HepG2 (cell line): ENCODE measurements around the gene ADCY9. TPM values are rescaled to one million over a fixed set of nuclear protein-coding genes. Genes with fewer than 3 reads are reported as not detected.

Experiments used
- ATAC-seq: fragments of 200-7000 bp; cut with Tn5 transposase; 3 replicates; pipeline ENCODE4 v1.9.1; 2020; ENCODE audit warnings: mild to moderate bottlenecking, moderate library complexity
- BruUV-seq: library from RNA; stranded (reverse); fragments of 400-500 nt; replicated peaks from 2 replicates; lab custom pipeline; 2021; lab: Mats Ljungman, UMichigan
- CTCF ChIA-PET: fragments of 300-600 bp; formaldehyde crosslinking; extraction: SDS; loops from one replicate; lab custom pipeline; 2021; ENCODE audit warnings: low total read pairs, inconsistent platforms, low intra/inter-chr PET ratio; lab: Yijun Ruan, JAX
- POLR2A ChIA-PET: fragments of 350-600 bp; sonication (Branson Sonifier 250); formaldehyde crosslinking; loops from one replicate; lab custom pipeline; 2020; ENCODE audit warnings: antibody characterized with exemption, inconsistent platforms; lab: Yijun Ruan, JAX
- DNase-seq: peaks from one replicate; pipeline ENCODE4 v3.0.0-alpha.2; 2015; ENCODE audit warnings: low spot score
- FAIRE-seq: peaks from 3 replicates; lab custom pipeline; 2011; peaks lifted over from hg19 to GRCh38; lab: Jason Lieb, UNC
- H2AFZ ChIP-seq: one replicate; pipeline ENCODE4 v1.6.1; 2011; ENCODE audit warnings: low read length, inconsistent platforms
- H3K27ac ChIP-seq: fragments of 300-600 bp; 3 replicates; pipeline ENCODE4 v1.8.0; 2011; ENCODE audit warnings: mixed run types, mild to moderate bottlenecking, mixed read lengths, low read length, inconsistent platforms; ENCODE audit not compliant: insufficient read depth; ENCODE audit errors: extremely low read length
- H3K27me3 ChIP-seq, 2 experiments: fragments of 200-600 bp in 1 of 2; 2 replicates in 1 of 2; 3 replicates in 1 of 2; pipeline versions ENCODE4 v1.6.0 to v1.8.0; 2011; ENCODE audit warnings: low read length in 2 of 2, mild to moderate bottlenecking in 2 of 2, moderate library complexity in 2 of 2, inconsistent platforms in 1 of 2; ENCODE audit not compliant: insufficient read depth in 2 of 2, control insufficient read depth in 1 of 2
- H3K36me3 ChIP-seq, 2 experiments: fragments of 200-600 bp in 1 of 2; replicated peaks in 1 of 2; 2 replicates in 1 of 2; 3 replicates in 1 of 2; pipeline versions ENCODE4 v1.5.1 to v1.8.0; 2011; ENCODE audit warnings: low read length in 2 of 2, inconsistent platforms in 1 of 2; ENCODE audit not compliant: insufficient read depth in 2 of 2, control insufficient read depth in 1 of 2
- H3K4me1 ChIP-seq: 2 replicates; pipeline ENCODE4 v1.5.1; 2012; ENCODE audit warnings: low read length, inconsistent platforms; ENCODE audit not compliant: insufficient read depth
- H3K4me2 ChIP-seq: 2 replicates; pipeline ENCODE4 v1.6.0; 2011; ENCODE audit warnings: low read depth, low read length, inconsistent platforms
- H3K4me3 ChIP-seq, 3 experiments: fragments of 200-600 bp in 1 of 3; sonication (generic), shearing (Covaris generic) in 1 of 3; replicated peaks in 1 of 3; 2 replicates each; pipeline ENCODE4 v1.5.1; 2011 to 2016; ENCODE audit warnings: low read length in 3 of 3, inconsistent platforms in 2 of 3, low read depth in 2 of 3, mild to moderate bottlenecking in 2 of 3, control low read depth in 1 of 3, mixed read lengths in 1 of 3; ENCODE audit not compliant: insufficient read depth in 1 of 3
- H3K79me2 ChIP-seq: one replicate; pipeline ENCODE4 v1.6.1; 2011; ENCODE audit warnings: low read length, inconsistent platforms; ENCODE audit not compliant: insufficient read depth
- H3K9ac ChIP-seq: 2 replicates; pipeline ENCODE4 v1.6.0; 2011; ENCODE audit warnings: mild to moderate bottlenecking, low read depth, low read length, inconsistent platforms; ENCODE audit not compliant: insufficient read depth
- H3K9me3 ChIP-seq: 2 replicates; pipeline ENCODE4 v1.5.1; 2012; ENCODE audit warnings: mild to moderate bottlenecking, low read length
- H4K20me1 ChIP-seq: 2 replicates; pipeline ENCODE4 v1.6.0; 2011; ENCODE audit warnings: inconsistent platforms, mild to moderate bottlenecking, low read length, moderate library complexity; ENCODE audit not compliant: insufficient read depth
- BCLAF1 ChIP-seq: fragments of 450-650 bp; IDR thresholded peaks from 2 replicates; pipeline ENCODE4 v1.6.1; 2017; ENCODE audit warnings: mild to moderate bottlenecking
- IRF9 ChIP-seq: sonication (generic); formaldehyde crosslinking; IDR thresholded peaks from 2 replicates; pipeline ENCODE4 v1.8.0; 2022; ENCODE audit warnings: missing genetic modification reagents, mild to moderate bottlenecking, borderline replicate concordance
- MAZ ChIP-seq, 2 experiments: sonication (generic) in 1 of 2; formaldehyde crosslinking in 1 of 2; IDR thresholded peaks; 2 replicates each; pipeline versions ENCODE4 v1.5.0 to v1.6.1; 2012 to 2020; ENCODE audit warnings: low read depth in 2 of 2, mild to moderate bottlenecking in 2 of 2, borderline replicate concordance in 1 of 2, improper control_type of control experiment in 1 of 2, low read length in 1 of 2, missing genetic modification reagents in 1 of 2, moderate library complexity in 1 of 2
- MTA1 ChIP-seq: sonication (generic); formaldehyde crosslinking; IDR thresholded peaks from 2 replicates; pipeline ENCODE4 v1.4.0; 2020; ENCODE audit warnings: missing genetic modification reagents, mild to moderate bottlenecking, borderline replicate concordance
- MXD1 ChIP-seq: sonication (generic); formaldehyde crosslinking; IDR thresholded peaks from 2 replicates; pipeline ENCODE4 v1.4.0; 2020; ENCODE audit warnings: mild to moderate bottlenecking, missing genetic modification reagents
- MYPOP ChIP-seq: sonication (generic); formaldehyde crosslinking; IDR thresholded peaks from 2 replicates; pipeline ENCODE4 v1.8.1; 2023; ENCODE audit warnings: mild to moderate bottlenecking, moderate library complexity, missing genetic modification reagents
- NPAS2 ChIP-seq: sonication (generic); formaldehyde crosslinking; IDR thresholded peaks from 2 replicates; pipeline ENCODE4 v1.8.0; 2022; ENCODE audit warnings: mild to moderate bottlenecking, missing genetic modification reagents, borderline replicate concordance
- RAD51 ChIP-seq: fragments of 450-650 bp; IDR thresholded peaks from 2 replicates; pipeline ENCODE4 v1.6.1; 2016; ENCODE audit warnings: borderline replicate concordance
- RFX1 ChIP-seq: fragments of 450-650 bp; IDR thresholded peaks from 2 replicates; pipeline ENCODE4 v1.6.1; 2017
- RFXAP ChIP-seq: sonication (generic); formaldehyde crosslinking; IDR thresholded peaks from 2 replicates; pipeline ENCODE4 v1.4.0; 2020; ENCODE audit warnings: missing genetic modification reagents, borderline replicate concordance
- STAT5B ChIP-seq: sonication (generic); formaldehyde crosslinking; IDR thresholded peaks from 2 replicates; pipeline ENCODE4 v1.4.0; 2020; ENCODE audit warnings: missing genetic modification reagents
- THAP11 ChIP-seq: IDR thresholded peaks from 2 replicates; pipeline ENCODE4 v1.6.1; 2016; ENCODE audit warnings: missing biosample characterization, missing genetic modification reagents
- ZMYM2 ChIP-seq: sonication (generic); formaldehyde crosslinking; IDR thresholded peaks from 2 replicates; pipeline ENCODE4 v1.8.0; 2022; ENCODE audit warnings: mild to moderate bottlenecking, missing genetic modification reagents
- ZNF83 ChIP-seq: sonication (generic); formaldehyde crosslinking; IDR thresholded peaks from 2 replicates; pipeline ENCODE4 v1.4.0; 2020; ENCODE audit warnings: missing genetic modification reagents, mild to moderate bottlenecking, borderline replicate concordance
- WGBS: methylation state at CpG from one replicate; pipeline ENCODE4 v1.1.6; 2017; ENCODE audit warnings: low lambda C conversion rate; 5-methylcytosine and 5-hydroxymethylcytosine counted together
- in situ Hi-C: cut with HindIII; loops from 2 replicates; pipeline ENCODE4 v1.10.0; 2017; ENCODE audit warnings: low pct_unique_long_range_greater_than_20kb; ENCODE audit not compliant: extremely low pct_ligation_motif_present
- intact Hi-C: fragments of 100-400 bp; cut with micrococcal nuclease; formaldehyde crosslinking; loops from one replicate; pipeline ENCODE4 v1.10.0; 2022; ENCODE audit not compliant: unreplicated experiment
- polyA plus RNA-seq, 8 experiments: library from polyadenylated mRNA; depleted of rRNA in 3 of 8; stranded (reverse) in 7 of 8; unstranded in 1 of 8; fragments of >200 nt; fragmentation: Illumina TruSeq in 4 of 8; extraction: Trizol in 4 of 8; gene quantifications; 2 replicates each; pipeline versions ENCODE4 v1.2.1 to v1.2.3, GENCODE V29; 2011 to 2016; ENCODE audit warnings: low read depth in 4 of 8, missing spikeins in 1 of 8, mixed read lengths in 1 of 8; ENCODE audit not compliant: insufficient read depth in 1 of 8
- total RNA-seq, 5 experiments: library from RNA; depleted of rRNA; stranded (reverse); fragments of >200 nt; fragmentation: Illumina TruSeq; extraction: Trizol; gene quantifications; 2 replicates each; pipeline ENCODE4 v1.2.3, GENCODE V29; 2016; ENCODE audit warnings: low read depth in 1 of 5
- TF ChIP-seq, protein P1 (sequence below): sonication (generic); formaldehyde crosslinking; IDR thresholded peaks from 2 replicates; pipeline ENCODE4 v1.8.1; 2022; ENCODE audit warnings: mild to moderate bottlenecking, missing genetic modification reagents

The ADCY9 gene
- total and polyA plus RNA-seq, 2 of the 13 experiments (the other 11 are each of a cell fraction or from before 2014, with no cell fraction given): 11.2 to 13.9 TPM

DNA sequence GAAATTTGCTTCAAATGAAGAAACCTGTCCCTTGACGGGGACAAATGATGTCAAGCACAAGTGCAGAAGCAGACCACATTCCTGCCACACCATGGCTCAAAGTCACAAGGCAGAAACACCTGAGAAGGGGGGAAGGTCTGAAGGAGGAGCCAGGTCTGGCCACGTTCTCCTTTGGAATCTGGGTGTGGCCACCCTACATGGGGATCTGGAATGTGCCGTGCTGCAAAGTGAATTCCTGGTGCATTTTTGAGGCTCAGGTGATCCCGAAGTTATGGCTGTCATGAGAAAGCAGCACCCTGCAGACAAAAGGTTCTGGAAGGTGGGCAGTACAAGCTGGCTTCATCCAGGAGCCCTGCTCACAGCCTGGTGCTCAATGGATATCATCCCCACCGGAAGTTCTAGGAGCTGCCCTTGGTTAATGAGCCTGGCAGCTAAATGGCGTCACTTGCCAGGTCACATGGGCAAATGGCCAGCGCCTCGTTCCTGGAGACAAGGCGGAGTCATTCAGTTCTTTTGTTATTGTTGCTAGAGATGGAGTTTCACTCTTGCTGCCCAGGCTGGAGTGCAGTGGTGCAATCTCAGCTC, 20.1 kb upstream of the ADCY9 start:
- WGBS: 9% methylated on average over 6 of the region's 9 CpGs
- Histone ChIP-seq H3K4me3 (peak overlapping the region in 1 of 3 experiments; percentile 46; a peak in 3 of 6 replicates), H4K20me1 (no peaks in the 10 kb centered on the region), H3K27me3 (no peaks in the 10 kb centered on the region), H3K9ac (0 out of 2 replicates have a peak overlapping the region, but pooled peaks have one; percentile 3), H3K27ac (no peak overlapping the region), H3K4me1 (peaks cover 25% of the 10 kb centered on the region), H3K4me2 (peak overlapping the region; percentile 79), H3K79me2 (no peaks in the 10 kb centered on the region), H2AFZ (no peak overlapping the region), H3K9me3 (no peaks in the 10 kb centered on the region), H3K36me3 (no peaks in the 10 kb centered on the region)
- ATAC-seq (peak; percentile 54), DNase-seq (no peak), FAIRE-seq (no peak)
- BruUV-seq: no TSS peak
- in situ Hi-C loops: no loop called here
- ChIA-PET CTCF (no interaction called here), POLR2A (interaction anchor here (0.9 to 1.4 kb wide), 3 partner anchors 21 to 117 kb away, joined by 3 read pairs; no protein-coding TSS in a partner anchor)
- intact Hi-C loops: no loop called here
- TF ChIP-seq STAT5B (CRISPR knock-in tag) (no peak), BCLAF1 (no peak), MTA1 (no peak), ZMYM2 (CRISPR knock-in tag) (no peak), ZNF83 (CRISPR knock-in tag) (no peak), MXD1 (CRISPR knock-in tag) (0 out of 2 replicates have a peak, but pooled peaks have one; percentile 23), IRF9 (CRISPR knock-in tag) (no peak), THAP11 (CRISPR knock-in tag) (no peak), RAD51 (peak; percentile 16; the same call in 1 of the 2 replicates), NPAS2 (CRISPR knock-in tag) (no peak), MYPOP (no peak), MAZ (IDR thresholded peaks at IDR 0.05; ENCODE audit: borderline replicate concordance, low read depth, low read length) (no peak), MAZ (CRISPR knock-in tag; IDR thresholded peaks at IDR 0.05; ENCODE audit: low read depth) (no peak), RFX1 (no peak), RFXAP (no peak)
- TF ChIP-seq, protein P1, sequence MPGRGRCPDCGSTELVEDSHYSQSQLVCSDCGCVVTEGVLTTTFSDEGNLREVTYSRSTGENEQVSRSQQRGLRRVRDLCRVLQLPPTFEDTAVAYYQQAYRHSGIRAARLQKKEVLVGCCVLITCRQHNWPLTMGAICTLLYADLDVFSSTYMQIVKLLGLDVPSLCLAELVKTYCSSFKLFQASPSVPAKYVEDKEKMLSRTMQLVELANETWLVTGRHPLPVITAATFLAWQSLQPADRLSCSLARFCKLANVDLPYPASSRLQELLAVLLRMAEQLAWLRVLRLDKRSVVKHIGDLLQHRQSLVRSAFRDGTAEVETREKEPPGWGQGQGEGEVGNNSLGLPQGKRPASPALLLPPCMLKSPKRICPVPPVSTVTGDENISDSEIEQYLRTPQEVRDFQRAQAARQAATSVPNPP: no peak
